Mucosa of stomach (tissue), 1 donor: ENCODE measurements around the gene SLC6A17.

Source experiments
- H3K27me3 ChIP-seq: one replicate; pipeline ENCODE4 v1.7.0; 2013; ENCODE audit warnings: mild to moderate bottlenecking, low read length; ENCODE audit not compliant: control insufficient read depth, insufficient read depth
- H3K36me3 ChIP-seq: one replicate; pipeline ENCODE4 v1.7.0; 2013; ENCODE audit warnings: low read length; ENCODE audit not compliant: control insufficient read depth, insufficient read depth
- H3K4me1 ChIP-seq: one replicate; pipeline ENCODE4 v1.7.0; 2013; ENCODE audit warnings: mild to moderate bottlenecking, low read length; ENCODE audit not compliant: control insufficient read depth, insufficient read depth
- H3K4me3 ChIP-seq: one replicate; pipeline ENCODE4 v1.7.0; 2013; ENCODE audit warnings: low read length
- H3K9ac ChIP-seq: one replicate; pipeline ENCODE4 v1.7.0; 2013; ENCODE audit warnings: mild to moderate bottlenecking, low read length, moderate library complexity
- H3K9me3 ChIP-seq: one replicate; pipeline ENCODE4 v1.7.0; 2013; ENCODE audit warnings: mild to moderate bottlenecking, low read length, moderate library complexity; ENCODE audit not compliant: control insufficient read depth
- donor health status: Pancreatic carcinoma.

Gene SLC6A17

DNA sequence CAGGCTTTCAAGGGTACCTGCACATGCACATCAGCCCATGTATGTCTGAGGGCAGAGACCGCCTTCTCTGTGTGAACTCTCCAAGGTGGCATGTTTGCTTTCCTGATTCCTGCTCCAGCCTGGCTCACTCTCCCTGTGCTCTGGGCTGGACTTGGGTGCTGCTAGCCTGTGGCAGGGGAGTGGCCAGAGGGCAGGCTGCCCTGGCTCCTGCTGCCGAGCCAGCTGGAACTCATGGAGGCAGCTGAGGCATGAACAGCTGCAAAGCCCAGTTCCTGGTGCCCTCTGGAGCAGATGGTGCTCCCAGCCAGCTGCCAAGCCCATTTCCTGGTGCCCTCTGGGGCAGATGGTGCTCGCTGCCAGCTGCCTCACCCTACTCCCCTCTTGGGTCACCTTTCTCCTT lies 30.5 kb upstream of the SLC6A17 start:
- no peak overlapping the region for H3K4me3 ChIP-seq
- no peaks in the 10 kb centered on the region for H3K4me1 ChIP-seq
- no peaks in the 10 kb centered on the region for H3K36me3 ChIP-seq
- H3K9me3 ChIP-seq: no peaks in the 10 kb centered on the region
- H3K27me3 ChIP-seq: peaks cover 13% of the 10 kb centered on the region
- no peak overlapping the region for H3K9ac ChIP-seq

DNA sequence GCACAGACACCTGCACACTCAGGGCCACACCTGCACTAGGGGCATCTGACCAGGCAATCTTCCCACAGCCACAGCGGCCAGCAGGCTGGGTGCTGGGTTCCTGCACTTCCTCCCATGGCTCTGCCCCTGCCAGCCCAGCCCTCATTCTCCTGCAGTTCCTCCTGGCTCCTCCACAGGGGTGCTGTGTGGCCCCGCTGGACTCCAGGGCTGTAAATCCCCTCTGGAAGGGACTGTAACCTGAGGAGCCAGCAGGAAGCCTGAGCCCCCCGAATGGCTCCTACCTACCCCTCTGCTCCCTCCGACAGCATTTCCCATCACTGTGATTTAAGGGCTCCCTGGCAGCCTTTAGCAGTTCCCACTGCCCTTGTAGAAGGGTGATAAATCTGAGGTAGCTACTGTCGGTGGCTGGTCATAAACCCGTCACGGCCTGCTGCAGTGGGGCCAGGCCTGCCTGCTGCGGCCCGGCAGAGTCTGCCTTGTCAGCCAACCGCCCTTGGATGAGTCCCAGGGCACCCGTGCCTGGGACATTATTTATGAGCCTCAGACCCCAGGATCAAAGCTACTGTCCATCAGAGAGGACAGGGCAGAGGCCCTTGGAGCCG lies 29.2 kb upstream of the SLC6A17 start:
- Histone ChIP-seq H3K27me3 (peaks cover 3% of the 10 kb centered on the region), H3K9ac (no peak overlapping the region), H3K4me3 (no peak overlapping the region), H3K4me1 (no peaks in the 10 kb centered on the region), H3K36me3 (no peaks in the 10 kb centered on the region), H3K9me3 (no peaks in the 10 kb centered on the region)

DNA sequence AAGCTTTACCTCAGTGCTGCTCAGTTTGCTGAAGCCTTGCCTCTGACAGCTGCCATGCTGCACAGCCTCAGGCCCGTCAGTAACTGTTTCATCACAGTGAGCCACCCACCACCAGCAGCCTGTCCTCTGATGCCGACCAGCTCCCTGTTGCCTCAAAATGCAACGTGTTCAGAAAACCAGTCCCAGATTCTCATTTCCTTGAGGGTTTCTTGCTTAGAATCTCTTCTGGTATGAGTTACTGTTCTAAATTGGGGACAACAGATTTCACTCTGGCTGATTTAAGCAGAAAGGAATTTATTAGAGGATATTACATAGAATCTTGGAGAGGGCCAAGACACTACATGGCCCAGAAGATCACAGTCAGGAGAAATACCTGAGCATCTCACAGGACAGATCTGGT lies 27.1 kb upstream of the SLC6A17 start:
- Histone ChIP-seq H3K9me3 (no peaks in the 10 kb centered on the region), H3K27me3 (peaks cover 3% of the 10 kb centered on the region), H3K9ac (no peak overlapping the region), H3K4me3 (no peak overlapping the region), H3K36me3 (no peaks in the 10 kb centered on the region), H3K4me1 (no peaks in the 10 kb centered on the region)

DNA sequence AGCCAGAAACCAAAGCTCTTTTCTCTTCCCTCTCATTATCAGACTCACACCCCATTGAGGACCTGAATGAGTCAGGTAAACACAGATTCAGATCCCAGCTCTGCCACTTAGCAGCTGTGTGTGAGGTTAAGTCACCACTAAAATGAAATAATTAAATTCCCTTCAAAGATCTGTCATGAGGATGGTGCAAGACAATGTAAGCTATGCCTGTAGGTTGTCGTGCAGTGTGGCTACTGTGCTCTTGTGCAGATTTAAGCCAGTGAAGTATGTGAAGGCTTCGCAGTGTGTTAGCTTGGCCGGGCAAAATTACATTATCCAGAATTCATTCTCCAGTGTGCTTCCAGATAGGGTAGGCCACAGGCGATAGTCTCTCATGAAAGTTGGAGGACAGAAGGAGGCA lies 24.5 kb upstream of the SLC6A17 start:
- H3K9me3 ChIP-seq: no peaks in the 10 kb centered on the region
- no peak overlapping the region for H3K9ac ChIP-seq
- H3K36me3 ChIP-seq: no peaks in the 10 kb centered on the region
- no peaks in the 10 kb centered on the region for H3K4me1 ChIP-seq
- H3K27me3 ChIP-seq: peaks cover 17% of the 10 kb centered on the region
- H3K4me3 ChIP-seq: no peak overlapping the region

DNA sequence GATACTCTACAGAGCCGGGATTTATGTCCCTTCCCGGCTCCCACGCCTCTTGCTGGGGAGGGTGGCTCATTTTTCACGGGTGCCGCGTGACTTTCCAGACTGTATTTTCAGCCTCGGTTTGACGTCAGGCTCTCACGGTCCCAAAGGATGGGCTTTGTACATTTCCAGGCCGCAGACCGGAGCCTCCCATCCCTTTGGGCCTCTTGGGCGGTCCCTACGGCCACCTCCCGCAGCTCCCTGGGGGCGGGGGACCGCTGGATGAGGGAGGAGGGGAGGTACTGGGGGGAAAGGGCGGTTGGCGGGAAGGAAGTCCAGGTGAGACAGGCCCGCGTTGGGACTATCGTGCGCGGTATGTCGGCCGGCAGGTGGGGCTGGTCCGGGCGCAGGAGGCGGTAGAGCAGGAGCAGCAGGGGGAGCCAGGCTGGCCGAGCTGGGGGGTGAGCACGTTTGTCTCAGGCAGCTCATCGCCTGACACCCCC lies 20.1 kb upstream of the SLC6A17 start:
- peaks cover 23% of the 10 kb centered on the region for H3K27me3 ChIP-seq
- H3K4me3 ChIP-seq: no peak overlapping the region
- no peaks in the 10 kb centered on the region for H3K4me1 ChIP-seq
- H3K36me3 ChIP-seq: no peaks in the 10 kb centered on the region
- H3K9ac ChIP-seq: no peak overlapping the region
- no peaks in the 10 kb centered on the region for H3K9me3 ChIP-seq

DNA sequence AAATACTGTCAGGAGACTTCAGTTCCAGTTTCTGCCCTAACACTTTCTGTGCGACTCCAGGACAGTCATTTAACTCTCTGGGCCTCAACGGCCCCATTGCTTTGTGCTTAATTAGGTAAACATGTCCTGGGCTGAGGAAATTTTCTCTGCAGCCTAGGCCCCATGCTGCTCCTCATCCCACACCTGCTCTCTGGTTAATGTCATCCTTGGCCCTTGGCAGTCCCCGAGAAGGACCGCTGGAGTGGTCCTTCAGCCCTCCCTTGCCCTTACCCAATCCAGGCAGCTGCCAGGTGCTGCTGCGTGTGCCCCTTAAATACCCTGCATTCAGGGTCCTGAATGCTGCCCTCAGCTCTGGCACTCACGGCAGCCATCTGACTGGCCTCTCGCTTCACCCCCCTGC lies 19.3 kb upstream of the SLC6A17 start:
- H3K36me3 ChIP-seq: no peaks in the 10 kb centered on the region
- peaks cover 24% of the 10 kb centered on the region for H3K27me3 ChIP-seq
- no peaks in the 10 kb centered on the region for H3K9me3 ChIP-seq
- H3K9ac ChIP-seq: no peak overlapping the region
- H3K4me3 ChIP-seq: no peak overlapping the region
- H3K4me1 ChIP-seq: no peaks in the 10 kb centered on the region

DNA sequence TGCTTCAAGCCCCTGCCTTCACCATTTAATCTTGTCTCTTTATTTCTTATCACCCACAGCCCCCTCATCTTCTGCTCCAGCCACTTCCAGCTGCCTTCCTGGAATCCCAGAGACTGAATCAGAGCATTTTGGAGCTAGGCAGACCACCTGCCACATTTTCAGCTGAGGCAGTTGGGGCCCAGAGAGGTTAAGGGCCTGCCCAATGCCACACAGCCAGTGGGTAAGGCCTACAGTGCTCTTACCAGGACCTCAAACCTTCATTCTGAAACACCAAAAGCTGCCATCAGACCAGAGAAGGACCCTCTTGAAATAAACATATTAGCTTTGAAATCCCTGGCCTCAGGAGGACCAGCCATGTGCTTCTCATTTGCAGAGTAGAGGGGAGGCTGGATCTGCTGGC lies 17.6 kb upstream of the SLC6A17 start:
- Histone ChIP-seq H3K36me3 (no peaks in the 10 kb centered on the region), H3K4me3 (no peak overlapping the region), H3K9ac (no peak overlapping the region), H3K9me3 (no peaks in the 10 kb centered on the region), H3K27me3 (peaks cover 31% of the 10 kb centered on the region), H3K4me1 (no peaks in the 10 kb centered on the region)

DNA sequence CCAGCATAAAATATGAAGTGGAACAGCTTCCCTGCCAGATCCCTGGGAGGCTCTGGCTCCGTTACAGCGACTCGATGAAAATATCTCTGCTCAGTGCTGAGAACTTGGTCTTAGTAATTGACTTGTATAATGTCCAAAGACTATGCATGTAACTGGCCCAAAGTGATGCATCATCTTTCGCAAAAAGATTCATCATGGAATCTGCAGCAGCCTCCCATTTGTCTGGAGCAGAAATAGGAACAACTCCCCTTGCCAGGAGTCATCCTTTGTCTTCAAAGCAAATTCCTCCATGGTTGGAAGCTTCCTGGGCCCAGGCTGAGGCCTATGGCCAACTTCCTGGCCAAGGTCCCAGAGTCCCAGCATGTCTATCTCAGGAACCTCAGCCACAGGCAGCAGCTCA lies 16.9 kb upstream of the SLC6A17 start:
- Histone ChIP-seq H3K9me3 (no peaks in the 10 kb centered on the region), H3K36me3 (no peaks in the 10 kb centered on the region), H3K4me1 (no peaks in the 10 kb centered on the region), H3K4me3 (no peak overlapping the region), H3K27me3 (peaks cover 31% of the 10 kb centered on the region), H3K9ac (no peak overlapping the region)

DNA sequence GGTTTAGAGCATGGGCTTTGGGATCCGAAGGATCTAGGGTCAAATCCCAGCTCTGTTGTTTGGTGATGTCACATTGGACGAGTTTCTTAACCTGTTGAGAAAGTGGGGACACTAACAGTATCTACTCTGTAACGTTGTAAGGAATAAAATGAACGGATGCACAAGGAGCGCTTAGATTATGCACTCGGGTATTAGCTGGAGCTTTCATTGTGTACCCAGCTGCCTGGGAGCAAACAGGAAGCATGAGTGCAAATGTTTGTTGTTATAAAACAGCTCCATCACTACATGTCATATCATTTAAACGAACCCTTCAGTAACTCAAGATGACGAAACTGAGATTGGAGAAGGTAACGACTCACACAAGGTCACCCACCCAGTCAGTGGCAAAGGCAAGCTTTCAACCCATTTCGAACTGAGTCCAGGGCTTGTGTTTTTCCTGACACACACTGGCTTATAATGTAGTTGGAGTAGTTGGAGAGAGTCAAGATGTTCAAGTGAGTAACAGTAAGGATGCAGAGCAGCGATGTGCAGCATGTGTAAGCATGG lies 16.2 kb upstream of the SLC6A17 start:
- H3K27me3 ChIP-seq: peaks cover 31% of the 10 kb centered on the region
- no peaks in the 10 kb centered on the region for H3K9me3 ChIP-seq
- no peak overlapping the region for H3K9ac ChIP-seq
- H3K4me3 ChIP-seq: no peak overlapping the region
- H3K4me1 ChIP-seq: no peaks in the 10 kb centered on the region
- no peaks in the 10 kb centered on the region for H3K36me3 ChIP-seq

DNA sequence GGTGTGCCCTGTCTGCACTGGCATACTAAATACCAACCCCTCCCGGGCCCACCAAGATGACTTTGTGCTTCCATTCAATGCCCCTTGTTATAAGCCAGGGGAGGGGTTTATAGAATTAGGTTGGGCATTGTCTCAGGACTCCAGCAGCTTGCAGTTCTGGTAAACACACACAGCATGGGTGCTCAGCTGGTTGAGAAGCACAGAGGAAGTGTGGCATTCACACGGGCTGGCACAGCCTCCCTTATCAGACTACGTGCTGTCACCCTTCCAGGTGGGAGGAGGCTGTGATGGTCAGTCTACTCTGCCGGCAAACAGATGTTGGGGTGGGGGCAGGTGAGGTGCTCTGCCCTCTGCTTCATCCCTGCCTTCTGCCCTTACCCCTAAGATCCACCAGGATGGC lies 15.0 kb upstream of the SLC6A17 start:
- Histone ChIP-seq H3K36me3 (no peaks in the 10 kb centered on the region), H3K4me3 (no peak overlapping the region), H3K27me3 (peaks cover 20% of the 10 kb centered on the region)

DNA sequence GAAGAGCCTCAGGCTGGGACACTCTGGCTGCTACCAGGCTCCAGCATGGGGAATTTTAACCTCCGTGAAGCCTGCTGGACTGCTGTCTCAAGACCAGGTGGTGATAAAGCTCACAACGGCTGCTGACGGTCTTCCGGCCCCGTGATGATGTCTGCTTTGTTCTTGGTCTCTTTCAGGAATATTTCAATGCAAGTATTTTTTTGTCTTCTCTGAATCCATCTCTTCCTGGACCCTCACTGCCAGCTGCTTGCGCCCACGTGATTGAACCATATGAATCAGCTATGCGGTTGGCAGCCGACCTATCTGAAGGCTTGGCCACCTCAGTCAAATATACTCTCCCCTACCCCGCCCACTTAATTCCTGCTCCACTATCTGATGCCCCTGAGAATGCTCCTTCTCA lies 14.6 kb upstream of the SLC6A17 start:
- no peaks in the 10 kb centered on the region for H3K9me3 ChIP-seq
- H3K36me3 ChIP-seq: no peaks in the 10 kb centered on the region
- H3K4me3 ChIP-seq: no peak overlapping the region
- no peak overlapping the region for H3K9ac ChIP-seq
- H3K4me1 ChIP-seq: no peaks in the 10 kb centered on the region
- H3K27me3 ChIP-seq: peaks cover 15% of the 10 kb centered on the region

More for the DNA sequence above, 15.0 kb upstream of the SLC6A17 start:
- Histone ChIP-seq H3K9me3 (no peaks in the 10 kb centered on the region), H3K4me1 (no peaks in the 10 kb centered on the region), H3K9ac (no peak overlapping the region)

DNA sequence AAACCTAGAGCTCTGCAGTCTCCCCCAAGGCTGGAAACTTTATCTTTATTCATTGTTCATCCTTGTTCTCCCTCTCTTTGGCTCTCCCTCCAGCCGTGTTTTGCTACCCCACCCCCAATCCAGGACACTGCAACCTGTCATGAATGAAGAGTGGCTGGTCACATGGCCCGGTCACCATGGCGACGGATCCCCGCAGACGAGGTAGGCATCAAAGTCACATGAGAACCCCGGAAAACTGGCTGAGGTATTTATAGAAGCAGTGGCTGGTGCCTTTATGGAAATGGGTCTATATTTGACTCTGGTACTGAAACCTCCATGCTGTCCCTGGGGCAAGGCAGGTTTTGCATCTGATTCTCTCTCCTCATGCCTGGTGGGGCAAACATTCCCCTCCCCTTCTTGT lies 13.4 kb upstream of the SLC6A17 start:
- Histone ChIP-seq H3K36me3 (no peaks in the 10 kb centered on the region), H3K4me1 (no peaks in the 10 kb centered on the region), H3K4me3 (no peak overlapping the region), H3K27me3 (peaks cover 13% of the 10 kb centered on the region), H3K9me3 (no peaks in the 10 kb centered on the region), H3K9ac (no peak overlapping the region)

DNA sequence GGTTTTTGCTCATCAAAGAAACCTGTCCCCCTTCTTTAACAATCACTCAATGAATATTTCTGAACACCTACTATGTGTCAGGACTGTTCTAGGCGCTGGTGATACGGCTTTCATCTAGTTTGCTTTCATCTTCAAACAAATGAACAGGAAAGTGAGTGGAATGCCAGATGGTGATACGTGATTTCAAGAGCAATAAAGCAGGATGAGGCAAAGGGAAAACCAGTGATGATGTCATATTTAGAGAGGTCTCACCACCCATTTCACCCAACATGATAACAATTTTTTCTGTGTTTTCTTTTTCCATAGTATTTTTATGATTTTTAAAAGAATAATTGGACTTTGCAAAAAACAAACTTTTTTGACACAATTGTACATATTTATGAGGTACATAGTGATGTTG lies 11.3 kb upstream of the SLC6A17 start:
- peaks cover 14% of the 10 kb centered on the region for H3K27me3 ChIP-seq
- no peaks in the 10 kb centered on the region for H3K4me1 ChIP-seq
- no peaks in the 10 kb centered on the region for H3K9me3 ChIP-seq
- H3K4me3 ChIP-seq: no peak overlapping the region
- no peaks in the 10 kb centered on the region for H3K36me3 ChIP-seq
- no peak overlapping the region for H3K9ac ChIP-seq
